ENCODE measurements around the gene CUX1.

The CUX1 gene

DNA sequence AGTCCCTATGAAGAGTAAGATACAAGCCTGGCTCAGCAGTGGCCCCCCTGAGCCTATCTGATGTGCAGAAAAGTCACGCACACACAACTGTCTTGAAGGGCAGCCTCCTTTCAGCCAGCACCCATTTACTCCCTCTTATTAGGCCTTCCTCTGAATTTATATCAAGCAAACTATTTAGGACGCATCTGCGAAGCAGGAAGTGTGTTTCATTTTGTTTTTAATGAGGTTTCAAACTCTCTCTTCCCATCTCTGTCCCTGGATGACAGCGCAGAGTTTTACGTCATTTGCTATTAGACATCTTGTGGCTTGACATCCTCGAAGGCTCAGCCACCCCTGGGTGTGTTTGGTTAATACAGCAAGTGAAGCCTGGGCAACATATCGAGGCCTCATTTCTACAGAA, 79.5 kb downstream of the CUX1 start:
- FAIRE-seq = no peak

DNA sequence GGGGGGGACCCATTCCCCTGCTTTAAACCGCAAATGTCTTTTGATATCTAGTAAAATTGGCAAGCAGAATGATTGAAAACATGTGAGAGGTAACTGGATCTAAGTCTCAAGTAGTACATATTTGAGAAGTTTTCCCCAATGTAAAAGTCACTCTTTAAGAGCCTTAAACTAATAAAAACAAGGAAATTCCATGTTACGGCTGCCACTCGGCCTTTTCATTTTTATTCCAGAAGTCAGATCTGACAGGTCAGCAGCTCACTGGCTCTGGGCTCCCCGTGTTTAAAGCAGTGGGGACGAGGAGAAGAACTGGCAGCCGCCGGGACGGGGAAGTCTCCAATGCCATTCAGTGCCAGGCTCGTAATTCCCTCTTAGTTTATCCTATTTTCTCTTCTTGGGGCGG, 80.7 kb downstream of the CUX1 start:
- FAIRE-seq = no peak

GRCh38 chr7:101899616-101900015, 82.2 kb downstream of the CUX1 start:
- no peak for FAIRE-seq

DNA sequence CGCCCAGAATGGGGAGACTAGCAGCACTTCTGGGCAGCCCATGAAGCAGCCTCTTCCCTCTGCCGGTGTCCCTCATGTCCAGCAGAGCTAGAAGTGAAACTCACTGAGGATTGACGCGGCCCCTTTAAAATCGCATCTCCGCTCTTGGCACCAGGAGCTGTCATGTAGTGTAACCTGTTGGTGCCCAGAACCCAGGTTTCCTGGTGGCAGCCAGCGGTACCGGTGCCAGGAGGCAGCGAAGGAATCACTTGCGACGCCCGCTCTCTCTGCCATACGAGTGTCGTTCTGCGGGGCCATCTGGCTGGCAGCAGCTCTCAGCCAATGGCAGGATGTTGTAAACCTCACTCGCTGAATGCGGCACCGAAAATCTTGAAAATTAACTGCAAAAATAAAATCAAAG, 82.7 kb downstream of the CUX1 start:
- no peak for FAIRE-seq

DNA sequence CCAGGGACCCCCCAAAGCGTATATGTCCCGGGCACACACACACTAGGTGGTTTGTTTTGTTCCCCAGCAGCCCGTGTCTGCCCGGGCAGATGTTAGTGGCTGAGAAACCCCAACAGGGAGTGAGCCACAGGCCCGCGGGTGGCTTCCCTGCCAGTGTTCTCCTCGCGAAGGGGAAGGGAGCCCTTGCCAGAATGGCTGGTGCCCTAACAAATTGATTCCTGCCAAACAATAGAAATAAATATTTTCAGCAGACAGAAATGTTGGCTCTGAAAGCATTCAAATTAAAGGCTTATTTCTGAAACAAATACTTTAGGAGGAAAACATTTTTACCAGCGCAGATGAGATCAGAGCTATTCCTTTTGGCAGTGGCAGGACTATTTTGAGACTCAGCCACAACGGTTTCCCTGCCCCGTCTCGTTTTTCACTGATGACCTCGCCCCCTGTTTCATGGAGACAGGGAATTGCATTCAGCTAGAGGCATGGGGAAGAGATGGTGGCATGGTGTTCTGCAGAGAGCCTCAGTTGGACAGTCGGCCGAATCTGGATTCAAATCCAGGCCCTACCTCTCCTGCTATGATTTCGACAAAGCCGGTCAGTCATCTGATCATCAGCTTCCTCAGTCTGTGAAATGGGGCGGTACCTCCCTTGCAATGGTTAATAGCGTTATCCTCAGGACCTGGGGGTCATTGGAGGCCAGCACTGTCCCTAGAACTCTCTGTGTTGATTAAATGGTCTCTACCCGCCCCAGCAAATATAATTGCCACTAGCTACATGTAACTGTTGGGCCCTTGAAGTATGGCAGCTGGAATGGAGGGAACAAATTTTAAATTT, 84.5 kb downstream of the CUX1 start:
- FAIRE-seq = no peak

GRCh38 chr7:101902680-101903514, 85.5 kb downstream of the CUX1 start:
- FAIRE-seq = no peak

DNA sequence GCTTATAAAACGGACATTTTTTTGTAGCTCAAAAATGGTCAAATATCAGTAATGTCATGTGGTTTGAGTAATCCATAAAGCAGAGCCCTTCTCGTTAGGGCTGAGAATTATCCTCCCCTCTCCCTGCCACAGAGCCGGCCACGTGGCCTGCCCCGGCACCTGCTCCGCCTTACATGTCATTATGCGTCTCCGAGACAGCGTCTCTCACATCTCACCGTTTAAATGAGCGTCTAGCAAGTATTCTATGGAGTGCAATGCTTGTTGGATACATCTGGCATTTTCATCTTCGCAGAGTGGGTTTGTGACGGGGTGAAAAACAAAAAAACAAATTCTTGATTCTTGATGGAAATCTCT, 86.1 kb downstream of the CUX1 start:
- FAIRE-seq = no peak

DNA sequence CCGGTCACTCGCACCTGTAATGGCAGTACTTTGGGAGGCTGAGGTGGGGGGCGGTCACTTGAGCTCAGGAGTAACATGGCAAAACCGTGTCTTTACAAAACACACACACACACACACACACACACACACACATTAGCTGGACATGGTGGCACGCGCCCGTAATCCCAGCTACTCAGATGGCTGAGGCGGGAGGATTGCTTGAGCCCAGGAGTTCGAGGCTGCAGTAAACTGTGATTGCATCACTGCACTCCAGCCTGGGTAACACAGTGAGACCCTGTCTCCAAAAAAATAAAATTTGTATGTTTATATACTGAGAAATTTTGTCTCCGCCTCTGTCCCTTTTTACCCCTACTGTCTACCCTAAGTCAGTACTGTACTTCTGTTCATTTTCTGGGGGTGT, 86.6 kb downstream of the CUX1 start:
- no peak for FAIRE-seq

- no peak for FAIRE-seq
These were observed 87.9 kb downstream of the CUX1 start for GRCh38 chr7:101905203-101905865.

DNA sequence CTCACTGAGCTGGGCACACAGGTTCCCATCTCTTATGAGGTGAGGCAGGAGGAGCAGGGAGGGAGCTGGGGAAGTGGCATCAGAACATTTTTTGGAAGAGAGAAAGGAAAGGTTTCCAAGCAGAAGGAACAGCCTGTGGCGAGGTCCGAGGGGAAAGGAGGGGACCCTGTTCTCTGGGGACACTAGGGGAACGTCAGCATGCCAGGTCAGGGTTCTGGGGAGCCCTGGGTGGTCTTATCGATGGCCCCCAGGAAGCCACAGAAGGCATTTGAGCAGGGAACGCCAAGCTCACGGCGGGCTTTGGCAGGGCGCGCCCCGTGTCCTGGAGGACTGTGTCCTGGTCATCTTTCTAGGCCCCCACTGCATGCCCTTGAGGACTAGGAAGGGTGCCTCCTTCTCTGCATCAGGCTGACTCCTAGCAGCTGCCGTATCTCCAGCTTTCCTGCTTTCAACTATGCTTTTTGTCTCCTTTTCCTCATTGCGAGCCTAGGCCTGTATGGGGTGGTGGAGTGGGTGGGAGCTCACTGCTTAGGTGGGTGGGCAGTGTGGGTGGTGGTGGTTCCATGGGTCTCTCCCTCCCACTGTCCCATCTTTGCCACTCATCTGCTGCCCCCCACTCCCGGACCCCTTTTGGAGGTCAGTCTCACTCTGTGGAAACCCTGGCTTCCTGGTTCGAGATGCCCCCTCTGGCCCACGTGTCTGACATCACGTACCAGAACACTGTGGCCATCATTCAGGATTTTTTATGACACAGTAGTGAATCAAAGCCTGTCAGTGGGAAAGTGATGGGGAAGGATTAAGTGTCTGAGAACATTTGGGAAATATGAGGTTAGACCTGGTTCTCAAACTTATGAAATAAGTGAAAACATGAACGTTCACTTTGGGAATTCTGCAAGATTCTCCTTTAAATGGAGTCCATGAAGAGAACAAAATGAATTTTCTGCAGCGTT, 89.1 kb downstream of the CUX1 start:
- no peak for FAIRE-seq

GRCh38 chr7:101910991-101911799, 93.8 kb downstream of the CUX1 start:
- no peak for FAIRE-seq

DNA sequence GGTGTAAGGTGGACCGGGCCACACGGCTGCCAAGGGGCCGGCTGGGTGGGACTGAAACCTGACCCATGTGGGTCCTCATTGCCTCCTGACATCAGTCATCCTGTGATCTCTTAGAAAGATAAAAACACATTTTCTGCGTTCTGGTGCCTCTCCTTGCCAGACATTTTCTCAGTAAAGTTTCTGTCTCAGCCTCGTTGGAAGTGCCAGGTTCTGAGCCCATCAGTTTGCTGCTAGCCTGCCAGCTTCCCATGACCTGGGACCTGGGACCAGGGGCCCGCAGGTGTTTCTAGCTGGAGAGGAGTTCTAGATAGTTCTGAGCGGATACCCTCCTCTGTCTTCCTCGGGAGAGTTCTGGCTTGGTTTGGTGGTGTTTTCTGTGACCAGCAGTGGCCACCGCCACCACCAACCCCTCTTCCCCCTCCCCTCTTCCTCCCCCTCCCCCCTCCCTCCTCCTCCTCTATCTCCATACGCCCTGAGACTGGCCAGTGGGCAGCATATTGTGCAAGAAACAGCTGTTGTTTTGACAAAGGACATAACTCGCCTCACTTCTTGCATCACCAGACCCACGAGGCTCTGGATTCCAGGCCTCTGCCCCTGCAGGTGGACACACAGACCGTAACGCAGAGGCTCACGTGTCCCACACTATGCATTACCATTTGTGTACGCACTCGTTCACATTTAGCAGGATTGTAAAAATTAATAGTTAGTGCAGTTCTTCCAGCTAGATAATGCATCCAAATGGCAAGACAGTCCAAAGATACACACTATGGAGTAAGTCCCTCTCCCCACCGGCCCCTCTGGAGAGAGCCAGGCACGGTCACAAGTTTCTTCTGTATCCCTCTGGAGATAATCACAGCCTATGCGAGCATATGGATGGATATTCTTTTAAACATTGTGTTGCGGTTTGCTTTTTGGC, 94.6 kb downstream of the CUX1 start:
- no peak for FAIRE-seq

- peak; percentile 68 for FAIRE-seq
These were observed 95.3 kb downstream of the CUX1 start for GRCh38 chr7:101912716-101913110.

- FAIRE-seq = no peak
These were observed 95.9 kb downstream of the CUX1 start for GRCh38 chr7:101913247-101913721.

GRCh38 chr7:101913851-101914250, 96.4 kb downstream of the CUX1 start:
- no peak for FAIRE-seq

DNA sequence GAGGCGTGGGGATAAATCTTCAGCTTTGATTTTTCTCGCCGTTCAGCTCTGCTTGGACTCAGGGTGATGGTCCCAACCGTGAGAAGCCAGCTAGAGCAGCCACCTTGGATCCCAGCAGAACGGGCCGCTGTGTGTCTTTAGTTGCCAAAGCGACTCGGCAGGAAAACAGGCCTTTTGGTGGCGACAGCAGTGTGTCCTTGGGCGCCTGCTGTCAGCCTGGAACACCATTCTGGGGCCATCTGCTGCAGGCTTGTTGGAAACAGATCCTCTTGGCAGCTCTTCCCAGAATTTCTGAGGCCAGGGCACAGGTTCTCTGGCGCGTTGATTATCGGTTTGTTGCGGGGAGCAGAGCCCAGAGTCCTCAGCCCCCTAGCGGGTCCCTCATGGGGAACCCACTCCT, 97.6 kb downstream of the CUX1 start:
- FAIRE-seq = no peak

DNA sequence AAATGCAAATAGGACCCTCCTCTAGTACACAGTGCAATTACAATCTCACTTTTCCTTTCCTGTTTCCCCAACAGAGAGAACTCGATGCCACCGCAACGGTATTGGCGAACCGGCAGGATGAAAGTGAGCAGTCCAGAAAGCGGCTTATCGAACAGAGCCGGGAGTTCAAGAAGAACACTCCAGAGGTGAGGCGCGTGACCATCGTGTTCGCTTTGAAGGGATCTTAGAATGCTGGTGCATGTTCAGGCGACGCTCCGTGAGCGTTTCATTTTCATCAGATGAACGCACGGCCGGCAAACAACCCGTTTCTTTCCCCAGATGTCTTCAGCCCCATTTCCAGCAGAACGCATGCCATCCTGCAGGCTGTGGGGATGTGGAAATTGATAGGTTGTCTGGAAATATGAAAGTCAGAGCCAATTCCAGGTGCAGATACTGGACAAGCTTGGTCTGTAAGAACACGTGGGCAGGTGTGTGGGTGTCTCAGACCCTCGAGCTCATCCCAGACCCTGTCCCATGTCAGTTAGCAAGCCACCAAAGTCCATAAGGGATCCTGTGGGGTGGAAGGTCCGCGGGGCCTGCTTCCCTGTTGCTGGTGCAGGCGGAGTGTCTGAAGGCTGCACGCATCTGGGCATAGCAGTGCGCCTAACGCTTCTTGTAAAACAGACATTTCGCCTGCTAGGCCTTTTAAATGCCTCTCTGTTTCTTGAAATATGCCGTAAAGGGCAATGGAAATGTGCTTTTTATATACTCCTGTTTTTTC, 98.8 kb downstream of the CUX1 start:
- no peak for FAIRE-seq

DNA sequence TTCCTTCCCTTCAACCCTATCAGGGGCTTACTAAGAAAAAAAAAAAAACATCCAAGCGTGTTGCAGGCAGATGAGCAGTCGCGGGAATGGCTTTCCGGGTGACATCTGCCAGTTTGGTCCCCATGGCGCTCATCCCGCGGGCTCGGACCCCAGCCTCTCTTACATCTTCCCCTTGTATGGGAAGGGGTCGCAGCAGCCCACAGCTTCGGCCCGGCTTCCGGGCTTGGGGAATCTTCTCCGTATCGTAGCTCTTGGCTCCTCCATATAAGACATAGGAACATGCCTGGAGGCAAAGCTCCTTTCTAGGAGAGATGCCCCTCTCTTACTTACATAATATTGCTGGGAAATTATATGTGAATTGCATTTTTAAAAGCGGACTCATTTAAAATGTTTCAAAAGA, 99.5 kb downstream of the CUX1 start:
- no peak for FAIRE-seq

- no peak for FAIRE-seq
These were observed 100.1 kb downstream of the CUX1 start for GRCh38 chr7:101917566-101917965.

GRCh38 chr7:101918426-101918825, 101.0 kb downstream of the CUX1 start:
- FAIRE-seq = no peak
